ENCODE data around the gene WWC2.
A peak's percentile ranks its signal among the peaks of the same experiment; 100 is the strongest.

WWC2 gene

GRCh38 chr4:183202523-183202922 lies 103.5 kb downstream of the WWC2 start:
- DNase-seq (ENCODE audit: low spot score) = no peak

- DNase-seq (ENCODE audit: low spot score) = no peak
These were observed 105.7 kb downstream of the WWC2 start for GRCh38 chr4:183204793-183205192.

GRCh38 chr4:183205193-183205592 lies 106.1 kb downstream of the WWC2 start:
- DNase-seq (ENCODE audit: low spot score) = no peak

GRCh38 chr4:183205709-183206108 lies 106.7 kb downstream of the WWC2 start:
- DNase-seq (ENCODE audit: low spot score) = no peak

- DNase-seq (ENCODE audit: low spot score) = no peak
These were observed 112.5 kb downstream of the WWC2 start for GRCh38 chr4:183211533-183211932.

- no peak for DNase-seq (ENCODE audit: low spot score)
These were observed 114.9 kb downstream of the WWC2 start for GRCh38 chr4:183213996-183214395.

- DNase-seq (ENCODE audit: low spot score) = no peak
These were observed 115.9 kb downstream of the WWC2 start for GRCh38 chr4:183214912-183215488.

GRCh38 chr4:183220236-183220635 lies 121.2 kb downstream of the WWC2 start:
- no peak for DNase-seq (ENCODE audit: low spot score)

GRCh38 chr4:183223053-183223452 lies 124.0 kb downstream of the WWC2 start:
- no peak for DNase-seq (ENCODE audit: low spot score)

GRCh38 chr4:183229397-183229796 lies 130.3 kb downstream of the WWC2 start:
- no peak for DNase-seq (ENCODE audit: low spot score)

GRCh38 chr4:183240581-183241321 lies 141.7 kb downstream of the WWC2 start:
- DNase-seq (ENCODE audit: low spot score) = no peak

- DNase-seq (ENCODE audit: low spot score) = no peak
These were observed 142.2 kb downstream of the WWC2 start for GRCh38 chr4:183241322-183241640.

GRCh38 chr4:183241721-183242151 lies 142.7 kb downstream of the WWC2 start:
- DNase-seq (ENCODE audit: low spot score) = no peak

GRCh38 chr4:183242291-183242690 lies 143.2 kb downstream of the WWC2 start:
- DNase-seq (ENCODE audit: low spot score) = no peak

- no peak for DNase-seq (ENCODE audit: low spot score)
These were observed 145.0 kb downstream of the WWC2 start for GRCh38 chr4:183244019-183244418.

GRCh38 chr4:183244506-183244905 lies 145.4 kb downstream of the WWC2 start:
- no peak for DNase-seq (ENCODE audit: low spot score)

- DNase-seq (ENCODE audit: low spot score) = no peak
These were observed 149.1 kb downstream of the WWC2 start for GRCh38 chr4:183248201-183248600.

GRCh38 chr4:183249854-183250253 lies 150.8 kb downstream of the WWC2 start:
- DNase-seq (ENCODE audit: low spot score) = peak; percentile 20

GRCh38 chr4:183250831-183251230 lies 151.8 kb downstream of the WWC2 start:
- DNase-seq (ENCODE audit: low spot score) = no peak

- no peak for DNase-seq (ENCODE audit: low spot score)
These were observed 153.9 kb downstream of the WWC2 start for GRCh38 chr4:183252959-183253358.

- DNase-seq (ENCODE audit: low spot score) = no peak
These were observed 154.4 kb downstream of the WWC2 start for GRCh38 chr4:183253451-183253850.

- no peak for DNase-seq (ENCODE audit: low spot score)
These were observed 155.1 kb downstream of the WWC2 start for GRCh38 chr4:183254162-183254561.

- DNase-seq (ENCODE audit: low spot score) = no peak
These were observed 156.4 kb downstream of the WWC2 start for GRCh38 chr4:183255487-183255886.

GRCh38 chr4:183256343-183256742 lies 157.3 kb downstream of the WWC2 start:
- no peak for DNase-seq (ENCODE audit: low spot score)
